ENCODE data around the gene NOD1.
"Not testable (repeated sequence)": the region's sequence is repeated elsewhere in the genome, so short reads cannot be mapped to it uniquely, and the experiment has no call there.

Gene NOD1

DNA sequence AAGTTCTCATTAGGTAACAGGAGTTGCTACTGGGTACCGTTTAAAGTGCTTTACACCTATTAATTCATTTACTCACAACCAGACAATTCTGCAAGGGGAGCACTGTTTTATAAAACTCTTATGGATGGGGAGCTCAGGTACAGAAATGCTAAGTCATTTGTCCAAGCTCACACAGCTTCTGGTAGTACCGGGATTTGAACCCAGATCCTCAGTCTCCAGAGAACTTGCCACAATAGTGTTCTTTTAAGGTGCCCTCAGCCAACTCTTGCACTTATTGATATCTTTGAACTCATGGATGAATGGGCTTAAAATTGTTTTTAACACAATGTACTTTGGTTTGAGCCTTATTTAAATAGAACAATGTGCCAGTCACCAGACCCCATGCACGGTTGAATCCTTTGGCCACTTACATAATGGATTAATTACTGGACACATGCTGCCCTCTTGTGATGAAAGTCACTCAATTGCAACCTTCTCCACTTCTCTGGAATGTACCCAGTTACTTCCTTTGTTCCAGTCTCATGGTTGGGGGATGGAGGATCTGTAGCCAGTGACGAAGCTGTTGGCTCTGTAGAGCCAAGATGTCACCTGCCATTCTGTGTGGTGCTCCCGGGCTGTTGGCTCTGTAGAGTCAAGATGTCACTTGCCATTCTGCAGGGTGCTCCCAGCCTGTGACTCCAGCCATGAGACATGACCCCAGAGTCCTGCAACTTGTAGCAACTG, 65.6 kb downstream of the NOD1 start:
- DNase-seq, result no peak

DNA sequence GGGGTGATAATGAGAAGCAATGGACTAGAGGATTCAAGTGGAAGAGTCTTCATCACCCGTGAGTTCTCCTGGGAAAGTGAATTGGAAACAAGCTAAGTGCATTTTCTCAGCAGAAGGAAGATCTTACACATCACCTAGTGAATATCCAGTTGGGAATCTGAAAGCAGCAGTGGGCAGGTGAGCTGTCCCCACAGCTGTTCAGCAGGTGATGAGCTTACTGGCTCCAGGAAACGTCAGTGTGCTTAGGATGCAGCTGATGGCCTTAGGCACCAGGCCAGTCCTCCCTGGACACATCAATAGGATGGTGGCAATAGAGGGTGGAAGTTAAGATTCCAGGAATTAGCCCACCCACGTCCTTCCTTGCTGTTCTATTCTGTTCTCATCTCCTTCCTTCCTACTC, 66.7 kb downstream of the NOD1 start:
- no peak for DNase-seq

DNA sequence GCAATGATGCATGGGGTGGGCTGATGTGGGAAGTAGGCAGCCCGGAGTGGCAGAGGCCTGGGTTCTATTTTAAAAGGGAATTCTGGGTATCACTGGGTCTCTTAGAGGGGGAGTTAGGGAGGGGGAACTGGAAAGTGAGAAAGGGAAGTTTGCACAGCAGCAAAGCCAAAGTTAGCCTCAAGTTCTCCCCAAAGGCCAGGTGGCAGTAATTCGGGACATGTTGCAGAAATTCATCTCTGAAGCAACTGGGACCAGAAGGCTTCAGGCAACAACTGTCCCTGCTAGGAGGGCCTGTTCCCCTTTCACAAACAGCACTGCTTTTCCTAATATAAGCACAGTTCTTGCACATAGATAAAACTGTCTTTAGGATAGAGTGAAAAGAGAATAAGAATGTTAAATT, 67.4 kb downstream of the NOD1 start:
- DNase-seq, result no peak

DNA sequence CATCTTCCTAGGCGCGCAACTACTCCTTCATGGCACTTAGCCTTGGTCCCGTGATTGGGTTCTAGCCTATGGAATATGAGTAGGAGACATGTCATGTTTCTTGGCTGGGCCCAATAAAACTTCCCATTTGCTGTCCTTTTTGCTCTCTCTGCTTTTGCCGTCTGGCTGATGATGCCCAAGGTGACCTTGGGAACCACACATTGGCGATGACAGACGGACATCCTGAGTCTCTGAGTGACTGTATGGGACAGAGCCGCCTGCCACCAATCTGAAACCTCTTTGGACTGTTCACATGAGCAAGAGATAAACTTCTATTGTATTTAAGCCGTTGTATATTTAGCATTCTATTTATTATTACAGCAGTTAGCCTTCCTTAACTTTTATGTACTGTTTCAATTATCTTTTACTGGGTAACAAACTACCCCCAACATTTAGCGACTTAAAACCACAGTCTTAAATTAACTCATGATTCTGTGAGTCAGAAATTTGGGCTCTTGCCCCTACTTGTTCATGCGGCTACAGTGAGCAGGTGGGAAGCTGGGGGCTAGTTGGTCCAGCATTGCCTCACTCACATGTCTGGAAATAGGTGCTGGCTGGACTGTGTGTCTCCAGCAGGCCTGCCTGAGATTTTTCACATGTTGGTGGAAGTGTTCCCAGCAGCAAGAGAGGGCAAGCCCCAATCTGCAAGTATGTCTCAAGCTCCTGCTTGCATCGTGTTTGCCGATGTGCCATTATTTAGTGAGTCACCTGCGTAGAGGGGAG, 71.7 kb downstream of the NOD1 start:
- DNase-seq, result no peak

DNA sequence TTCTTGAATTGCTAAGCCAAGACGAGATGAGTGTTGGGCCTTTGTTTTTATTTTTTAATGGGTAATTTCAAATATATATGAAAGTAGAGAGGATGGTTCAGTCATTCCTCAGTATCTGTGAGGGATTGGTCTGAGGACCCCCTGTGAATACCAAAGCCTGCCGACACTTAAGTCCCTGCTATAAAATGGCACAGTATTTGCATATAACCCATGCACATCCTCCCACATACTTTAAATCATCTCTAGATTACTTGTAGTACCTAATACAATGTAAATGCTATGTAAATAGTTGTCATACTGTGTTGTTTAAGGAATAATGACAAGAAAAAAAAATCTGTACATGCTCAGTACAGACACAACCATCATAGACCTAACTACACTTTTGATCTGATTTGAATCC, 73.4 kb downstream of the NOD1 start:
- DNase-seq, result no peak

DNA sequence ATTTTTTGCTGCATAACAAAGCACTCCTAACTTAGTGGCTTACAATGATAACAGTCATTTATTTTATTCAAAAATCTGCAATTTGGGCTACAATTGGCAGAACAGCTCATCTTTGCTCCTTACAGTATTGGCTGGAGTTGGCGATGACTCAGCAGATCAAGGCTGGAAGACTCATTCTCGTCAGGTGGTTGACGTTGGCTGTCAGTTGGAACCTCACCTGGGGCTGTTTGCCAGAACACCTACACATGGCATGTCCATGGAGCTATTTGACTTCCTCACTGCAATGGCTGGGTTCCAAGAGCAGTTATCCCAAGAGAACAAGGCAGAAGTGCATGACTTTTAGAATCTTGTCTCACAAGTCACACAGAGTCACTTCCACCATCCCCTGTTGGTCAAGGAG, 75.1 kb downstream of the NOD1 start:
- no peak for DNase-seq

DNA sequence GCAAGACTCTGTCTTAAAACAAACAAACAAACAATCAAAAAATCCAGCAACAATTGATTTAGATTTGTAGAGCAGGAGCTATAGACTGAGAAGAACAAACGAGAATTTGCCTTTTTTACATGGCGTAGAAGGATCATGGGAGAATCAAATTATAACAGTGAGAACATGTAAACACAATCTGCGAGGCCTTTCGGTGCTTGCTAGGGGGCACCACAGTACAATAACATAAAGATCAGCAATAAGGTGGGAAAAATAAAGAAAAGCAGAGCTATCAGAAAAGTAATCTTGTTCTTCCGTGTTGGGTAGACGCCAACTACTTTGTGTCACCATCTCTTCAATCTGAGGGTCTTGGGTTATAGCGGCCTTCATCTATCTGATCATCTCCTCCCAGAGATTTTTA, 82.2 kb downstream of the NOD1 start:
- no peak for DNase-seq

DNA sequence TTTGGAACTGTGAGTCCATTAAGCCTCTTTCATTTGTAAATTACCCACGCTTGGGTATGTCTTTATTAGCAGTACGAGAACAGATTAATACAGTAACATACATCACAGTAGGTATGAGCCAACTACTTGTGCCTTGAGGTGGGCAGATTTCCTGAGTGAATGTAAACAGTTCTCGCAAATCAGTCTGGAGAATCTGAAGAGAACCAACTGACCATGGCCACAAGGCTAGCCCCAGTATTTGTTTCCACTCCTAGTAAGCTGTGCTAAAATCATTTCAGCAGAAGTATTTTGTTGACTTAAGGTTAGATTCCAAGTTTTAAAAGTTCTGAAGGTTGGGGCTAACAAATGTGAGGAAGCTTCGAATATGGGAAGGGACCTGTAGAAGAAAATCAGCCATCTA, 82.9 kb downstream of the NOD1 start:
- DNase-seq, result no peak

DNA sequence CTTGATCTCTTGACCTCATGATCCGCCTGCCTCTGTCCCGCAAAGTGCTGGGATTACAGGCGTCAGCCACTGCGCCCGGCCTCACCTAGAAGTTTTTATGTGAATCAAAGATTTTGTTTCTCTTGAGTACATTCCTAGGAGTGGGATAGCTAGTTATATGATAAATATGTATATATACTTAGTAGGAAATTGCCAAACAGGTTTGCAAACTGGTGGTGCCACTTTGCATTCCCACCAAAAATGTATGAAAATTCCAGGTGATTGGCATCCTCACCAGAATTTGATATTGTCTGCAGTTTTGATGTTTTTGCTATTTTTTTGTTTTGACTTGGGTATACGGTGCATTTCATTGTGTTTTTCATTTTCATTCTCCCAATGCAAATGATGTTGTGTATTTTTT, 86.8 kb downstream of the NOD1 start:
- no peak for DNase-seq

DNA sequence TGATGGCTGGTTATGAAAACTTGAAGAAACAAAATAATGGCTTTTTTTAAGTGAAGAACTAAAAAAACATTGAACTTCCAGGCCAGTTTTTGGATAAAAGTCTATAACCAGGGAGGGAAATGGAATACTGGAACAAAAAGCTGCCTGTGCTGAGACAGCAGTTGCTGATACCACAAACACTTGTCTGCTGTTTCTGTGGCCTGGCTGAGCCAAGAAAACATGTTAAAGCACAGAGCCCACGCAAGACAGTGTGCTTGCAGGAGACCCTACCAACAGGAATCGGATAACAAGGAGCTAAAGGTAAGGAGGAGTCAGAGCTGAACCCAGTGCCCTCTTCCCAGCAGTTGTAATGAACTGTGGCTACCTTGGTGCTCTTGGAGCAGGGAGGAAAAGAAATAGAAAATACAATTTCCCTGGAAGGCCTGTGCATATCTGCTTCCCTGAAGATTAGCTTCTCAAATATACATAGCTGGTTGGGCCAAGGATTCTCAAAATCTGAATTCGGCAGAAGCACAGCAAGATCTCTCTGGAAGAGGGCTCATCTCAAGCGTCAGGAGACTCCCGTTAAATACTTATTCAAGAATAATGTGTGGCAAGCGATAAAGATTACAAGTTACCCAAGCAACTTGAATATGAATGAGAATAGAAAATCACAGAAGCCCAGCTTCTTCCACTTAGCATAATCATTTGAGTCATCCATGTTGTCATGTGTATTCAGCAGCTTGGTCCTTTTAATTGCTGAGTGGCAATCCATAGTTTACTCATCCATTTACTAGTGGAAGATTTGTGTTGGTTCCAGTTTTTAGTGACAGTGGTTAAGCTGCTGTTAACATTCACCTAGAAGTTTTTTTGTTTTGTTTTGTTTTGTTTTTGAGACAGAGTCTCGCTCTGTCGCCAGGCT, 87.6 kb downstream of the NOD1 start:
- no peak for DNase-seq

DNA sequence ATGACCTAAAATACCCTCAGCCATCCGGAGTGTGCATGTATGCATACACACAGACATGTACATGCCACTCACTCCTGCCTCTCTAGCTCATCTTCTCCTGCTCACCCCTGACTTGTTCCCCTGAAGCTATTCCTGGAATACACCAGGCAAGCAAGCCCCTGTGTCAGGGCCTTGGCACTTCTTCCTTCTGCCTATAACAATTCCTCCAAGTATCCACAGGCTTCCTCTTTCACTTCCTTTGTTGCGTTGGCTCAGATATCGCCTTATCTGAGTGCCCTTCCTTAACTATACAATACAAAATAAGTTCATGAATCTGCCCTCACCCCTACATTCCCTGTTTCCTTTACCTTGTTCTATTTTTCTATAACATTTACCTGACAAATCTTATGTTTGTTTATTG, 88.8 kb downstream of the NOD1 start:
- no peak for DNase-seq

DNA sequence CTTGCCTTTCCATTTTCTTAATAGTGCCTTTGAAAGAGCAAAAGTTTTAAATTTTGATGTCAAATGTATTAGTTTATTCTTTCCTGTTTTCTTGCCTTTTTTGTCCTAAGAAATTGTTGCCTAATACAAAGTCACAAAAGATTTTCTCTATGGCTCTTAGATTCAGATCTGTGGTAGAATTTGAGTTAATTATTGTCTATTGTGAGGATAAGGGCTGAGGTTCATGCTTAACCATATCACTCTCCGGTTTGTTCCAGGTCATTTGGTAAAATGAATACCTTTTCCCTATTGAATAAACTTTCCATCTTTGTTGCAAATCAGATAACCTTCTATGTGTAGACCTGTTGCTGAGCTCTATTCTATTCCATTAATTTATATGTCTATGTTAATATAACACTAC, 96.0 kb downstream of the NOD1 start:
- no peak for DNase-seq

DNA sequence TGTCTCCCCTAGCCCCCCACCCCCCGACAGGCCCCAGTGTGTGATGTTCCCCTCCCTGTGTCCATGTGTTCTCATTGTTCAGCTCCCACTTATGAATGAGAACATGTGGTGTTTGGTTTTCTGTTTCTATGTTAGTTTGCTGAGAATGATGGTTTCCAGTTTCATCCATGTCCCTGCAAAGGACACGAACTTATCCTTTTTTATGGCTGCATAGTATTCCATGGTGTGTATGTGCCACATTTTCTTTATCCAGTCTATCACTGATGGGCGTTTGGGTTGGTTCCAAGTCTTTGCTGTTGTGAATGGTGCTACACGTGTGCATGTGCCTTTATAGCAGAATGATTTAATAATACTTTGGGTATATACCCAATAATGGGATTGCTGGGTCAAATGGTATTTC, 97.8 kb downstream of the NOD1 start:
- not testable (repeated sequence) for DNase-seq

DNA sequence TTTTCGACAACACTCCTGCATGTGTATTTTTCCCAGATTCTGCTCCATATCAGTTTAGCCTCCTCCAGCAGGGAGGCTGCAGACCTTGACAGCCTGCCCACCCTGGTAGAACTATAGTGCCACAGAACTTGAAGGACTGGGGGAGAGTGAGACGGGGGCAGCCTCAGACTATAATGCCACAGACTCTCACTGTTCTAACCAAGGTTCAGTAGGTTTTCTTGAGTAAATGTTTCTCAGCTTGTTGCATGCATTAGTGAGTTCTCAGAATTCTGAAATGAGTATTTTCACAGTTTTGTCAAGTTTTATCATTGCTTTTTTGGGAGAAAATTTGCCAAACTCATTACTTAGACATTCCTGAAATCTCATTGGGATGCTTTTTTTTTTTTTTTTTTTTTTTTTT, 98.3 kb downstream of the NOD1 start:
- DNase-seq, result no peak

DNA sequence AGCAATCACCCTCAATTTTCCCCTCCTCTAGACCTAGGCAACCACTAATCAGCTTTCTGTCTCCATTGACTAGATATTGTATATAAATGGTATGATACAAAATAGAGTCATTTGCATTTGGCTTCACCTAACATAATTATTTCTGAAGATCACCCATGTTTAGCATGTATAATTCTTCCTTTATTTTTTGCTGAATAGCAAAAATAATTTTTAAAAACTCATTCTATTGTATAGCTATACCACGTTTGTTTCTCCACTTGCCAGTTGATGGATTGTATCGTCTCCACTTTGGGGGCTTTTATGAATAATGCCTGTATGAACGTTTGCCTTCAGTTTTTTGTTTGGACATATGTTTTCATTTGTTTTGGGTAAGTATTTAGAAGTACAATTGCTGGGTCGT, 98.8 kb downstream of the NOD1 start:
- DNase-seq, result no peak

DNA sequence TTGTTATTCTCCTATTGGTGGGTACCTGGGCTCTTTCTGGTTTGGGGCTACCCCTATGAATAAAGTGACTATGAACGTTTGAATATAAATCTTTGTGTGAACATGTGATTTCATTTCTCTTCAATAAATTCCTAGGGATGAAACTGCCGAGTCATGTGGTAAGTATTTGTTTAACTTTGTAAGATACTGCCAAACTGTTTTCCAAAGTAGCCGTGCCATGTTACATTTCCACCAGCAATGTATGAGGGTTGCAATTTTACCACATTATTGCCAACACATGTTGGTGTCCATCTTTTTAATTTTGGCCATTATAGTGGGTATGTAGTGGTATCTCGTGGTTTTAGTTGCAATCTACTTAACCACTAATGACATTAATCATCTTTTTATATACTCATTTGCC, 99.5 kb downstream of the NOD1 start:
- DNase-seq, result no peak

DNA sequence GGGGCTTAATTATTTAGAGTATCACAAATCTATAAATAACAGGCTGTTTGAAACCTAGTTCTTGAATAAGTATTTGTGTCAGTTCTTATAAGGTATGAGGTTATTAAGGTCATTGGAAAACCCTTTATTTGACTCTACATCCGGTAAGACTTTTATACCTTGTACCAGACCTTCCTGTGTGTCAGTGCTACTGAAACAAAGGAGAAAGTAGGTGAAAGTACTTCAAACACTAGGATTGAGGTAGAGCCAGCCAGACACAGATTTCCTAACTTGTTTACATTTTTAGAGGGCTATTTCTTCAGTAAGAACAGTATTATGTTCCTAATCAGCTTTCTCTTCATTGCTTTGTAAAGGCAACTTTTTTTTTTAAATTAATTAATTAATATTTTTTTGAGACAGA, 100.3 kb downstream of the NOD1 start:
- no peak for DNase-seq
